Measurements from ENCODE around the gene PALS1.

Gene PALS1

DNA sequence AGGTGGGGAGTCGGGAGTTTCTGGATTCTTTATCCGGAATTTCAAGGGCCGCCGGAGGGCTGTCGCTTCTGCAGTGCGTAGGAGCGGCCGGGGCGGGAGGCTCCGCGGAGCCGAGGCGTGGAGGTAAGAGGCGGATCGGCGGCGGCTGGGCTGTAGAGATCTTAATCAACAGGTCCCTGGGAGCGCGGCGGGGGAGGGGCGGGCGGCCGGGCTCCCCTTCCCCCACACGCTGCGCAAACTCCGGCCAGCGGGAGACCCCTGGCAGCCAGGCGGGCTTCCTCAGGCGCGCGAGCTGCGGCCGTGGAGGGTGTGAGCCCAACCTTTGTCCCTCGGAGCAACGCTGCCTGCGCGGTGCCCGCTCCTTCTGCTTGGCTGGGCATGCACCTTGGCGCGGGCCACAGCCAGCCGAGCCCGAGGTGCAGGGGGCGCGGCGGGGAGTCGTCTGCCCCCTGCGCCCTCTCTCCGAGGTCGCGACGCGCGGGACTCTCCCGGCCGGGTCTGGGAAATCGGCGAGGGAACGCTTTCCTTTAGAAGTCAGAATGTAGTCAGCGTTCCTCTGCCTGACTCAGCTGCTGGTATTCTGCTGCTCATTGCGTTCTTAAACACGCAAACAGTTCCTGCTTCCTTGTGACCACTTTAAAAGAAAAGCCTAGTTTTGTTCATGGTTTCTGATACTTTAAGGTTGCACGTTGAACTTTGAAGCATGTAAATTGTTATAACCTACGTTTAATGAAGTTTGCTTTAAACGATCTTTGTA lies at the start of gene PALS1:
Gene PALS1 (plus strand): TSS at position 25 of the 757 bp plus-strand sequence. CDS start 37,736 bp downstream, outside the sequence.
- DNase-seq (ENCODE audit: low spot score) = no peak
- TF ChIP-seq, protein P1, sequence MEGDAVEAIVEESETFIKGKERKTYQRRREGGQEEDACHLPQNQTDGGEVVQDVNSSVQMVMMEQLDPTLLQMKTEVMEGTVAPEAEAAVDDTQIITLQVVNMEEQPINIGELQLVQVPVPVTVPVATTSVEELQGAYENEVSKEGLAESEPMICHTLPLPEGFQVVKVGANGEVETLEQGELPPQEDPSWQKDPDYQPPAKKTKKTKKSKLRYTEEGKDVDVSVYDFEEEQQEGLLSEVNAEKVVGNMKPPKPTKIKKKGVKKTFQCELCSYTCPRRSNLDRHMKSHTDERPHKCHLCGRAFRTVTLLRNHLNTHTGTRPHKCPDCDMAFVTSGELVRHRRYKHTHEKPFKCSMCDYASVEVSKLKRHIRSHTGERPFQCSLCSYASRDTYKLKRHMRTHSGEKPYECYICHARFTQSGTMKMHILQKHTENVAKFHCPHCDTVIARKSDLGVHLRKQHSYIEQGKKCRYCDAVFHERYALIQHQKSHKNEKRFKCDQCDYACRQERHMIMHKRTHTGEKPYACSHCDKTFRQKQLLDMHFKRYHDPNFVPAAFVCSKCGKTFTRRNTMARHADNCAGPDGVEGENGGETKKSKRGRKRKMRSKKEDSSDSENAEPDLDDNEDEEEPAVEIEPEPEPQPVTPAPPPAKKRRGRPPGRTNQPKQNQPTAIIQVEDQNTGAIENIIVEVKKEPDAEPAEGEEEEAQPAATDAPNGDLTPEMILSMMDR (IDR thresholded peaks at IDR 0.05; ENCODE audit: borderline replicate concordance, control extremely low read depth, extremely low read depth, insufficient read depth, missing control alignments) = no peak
- in situ Hi-C loops (cut with MboI; ENCODE audit: low sequenced_read_pairs, unreplicated experiment) = no loop called here

GRCh38 chr14:67191768-67192290 lies 49.4 kb upstream of the PALS1 start:
- no peak for DNase-seq (ENCODE audit: low spot score)
- in situ Hi-C loops (cut with MboI; ENCODE audit: low sequenced_read_pairs, unreplicated experiment) = no loop called here
- TF ChIP-seq, protein P1 (IDR thresholded peaks at IDR 0.05; ENCODE audit: borderline replicate concordance, control extremely low read depth, extremely low read depth, insufficient read depth, missing control alignments) = no peak

- TF ChIP-seq, protein P1 (IDR thresholded peaks at IDR 0.05; ENCODE audit: borderline replicate concordance, control extremely low read depth, extremely low read depth, insufficient read depth, missing control alignments) = no peak
- no peak for DNase-seq (ENCODE audit: low spot score)
These were observed 48.9 kb upstream of the PALS1 start for GRCh38 chr14:67192366-67192765.

DNA sequence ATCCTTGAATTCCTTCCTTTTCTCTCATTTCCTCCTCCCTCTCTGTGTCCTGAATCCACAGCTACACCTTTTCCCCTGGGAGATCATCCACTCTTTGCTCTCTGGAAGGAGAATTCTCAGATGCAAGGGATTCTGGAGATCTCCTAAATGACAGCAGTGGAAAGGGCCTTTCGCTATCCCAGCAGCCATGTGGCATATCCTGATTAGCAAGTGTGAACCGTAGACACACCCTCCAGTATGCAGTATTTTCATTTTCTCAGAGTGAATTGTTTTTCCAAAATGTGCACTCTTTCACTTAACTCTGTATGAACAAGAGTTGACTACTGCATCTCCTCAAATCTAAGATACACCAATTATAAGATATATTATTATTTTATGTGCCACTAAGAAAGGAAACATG lies 46.0 kb upstream of the PALS1 start:
- DNase-seq (ENCODE audit: low spot score) = no peak
- TF ChIP-seq, protein P1 (IDR thresholded peaks at IDR 0.05; ENCODE audit: borderline replicate concordance, control extremely low read depth, extremely low read depth, insufficient read depth, missing control alignments) = no peak
- in situ Hi-C loops (cut with MboI; ENCODE audit: low sequenced_read_pairs, unreplicated experiment) = no loop called here

More at GRCh38 chr14:67192366-67192765, 48.9 kb upstream of the PALS1 start:
- in situ Hi-C loops (cut with MboI; ENCODE audit: low sequenced_read_pairs, unreplicated experiment) = no loop called here

DNA sequence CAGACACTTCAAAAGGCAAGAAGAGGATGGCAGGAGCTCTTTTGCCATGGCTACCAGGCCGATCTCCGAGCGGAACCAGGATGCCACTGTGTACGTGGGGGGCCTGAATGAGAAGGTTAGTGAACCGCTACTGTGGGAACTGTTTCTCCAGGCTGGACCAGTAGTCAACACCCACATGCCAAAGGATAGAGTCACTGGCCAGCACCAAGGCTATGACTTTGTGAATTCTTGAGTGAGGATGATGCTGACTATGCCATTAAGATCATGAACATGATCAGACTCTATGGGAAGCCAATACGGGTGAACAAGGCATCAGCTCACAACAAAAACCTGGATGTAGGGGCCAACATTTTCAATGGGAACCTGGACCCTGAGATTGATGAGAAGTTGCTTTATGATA lies 42.2 kb upstream of the PALS1 start:
- TF ChIP-seq, protein P1 (IDR thresholded peaks at IDR 0.05; ENCODE audit: borderline replicate concordance, control extremely low read depth, extremely low read depth, insufficient read depth, missing control alignments) = no peak
- no peak for DNase-seq (ENCODE audit: low spot score)
- in situ Hi-C loops (cut with MboI; ENCODE audit: low sequenced_read_pairs, unreplicated experiment) = no loop called here

GRCh38 chr14:67207810-67208209 lies 33.4 kb upstream of the PALS1 start:
- TF ChIP-seq, protein P1 (IDR thresholded peaks at IDR 0.05; ENCODE audit: borderline replicate concordance, control extremely low read depth, extremely low read depth, insufficient read depth, missing control alignments) = no peak
- no peak for DNase-seq (ENCODE audit: low spot score)
- in situ Hi-C loops (cut with MboI; ENCODE audit: low sequenced_read_pairs, unreplicated experiment) = no loop called here

All from GM13976 (cell line).